HG03442 (cell line): ENCODE results near the gene RRM2.

Source experiments
- ATAC-seq: cut with Tn5 transposase; IDR thresholded peaks from one replicate; pipeline ENCODE4 v1.9.1; 2021; ENCODE audit warnings: mild to moderate bottlenecking, moderate library complexity; ENCODE audit not compliant: unreplicated experiment

The RRM2 gene

DNA sequence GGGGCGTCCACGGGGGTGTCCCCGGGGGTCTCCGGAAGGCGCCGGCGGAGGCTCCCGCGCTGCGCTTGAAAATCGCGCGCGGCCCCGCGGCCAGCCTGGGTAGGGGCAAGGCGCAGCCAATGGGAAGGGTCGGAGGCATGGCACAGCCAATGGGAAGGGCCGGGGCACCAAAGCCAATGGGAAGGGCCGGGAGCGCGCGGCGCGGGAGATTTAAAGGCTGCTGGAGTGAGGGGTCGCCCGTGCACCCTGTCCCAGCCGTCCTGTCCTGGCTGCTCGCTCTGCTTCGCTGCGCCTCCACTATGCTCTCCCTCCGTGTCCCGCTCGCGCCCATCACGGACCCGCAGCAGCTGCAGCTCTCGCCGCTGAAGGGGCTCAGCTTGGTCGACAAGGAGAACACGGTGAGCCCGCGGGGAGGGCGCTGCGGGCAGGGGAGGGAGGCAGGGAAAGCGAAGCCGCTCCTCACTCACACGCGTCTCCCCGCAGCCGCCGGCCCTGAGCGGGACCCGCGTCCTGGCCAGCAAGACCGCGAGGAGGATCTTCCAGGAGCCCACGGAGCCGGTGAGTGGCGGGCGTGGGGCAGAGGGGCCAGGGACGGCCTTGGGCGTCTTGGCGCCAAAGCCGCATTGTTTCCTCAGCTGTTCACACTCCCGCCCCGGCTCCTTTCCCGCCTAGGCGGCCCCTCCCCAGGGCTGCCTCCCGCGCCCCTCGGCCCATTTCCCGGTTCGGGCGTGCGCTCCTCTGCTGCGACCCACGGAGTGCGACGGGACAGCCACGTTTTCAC is at the start of gene RRM2:
TSS of gene RRM2 (plus strand) at position 240 of the 781 bp plus-strand sequence. CDS start at position 300, 60 bp downstream.
- ATAC-seq = peak; percentile 68

DNA sequence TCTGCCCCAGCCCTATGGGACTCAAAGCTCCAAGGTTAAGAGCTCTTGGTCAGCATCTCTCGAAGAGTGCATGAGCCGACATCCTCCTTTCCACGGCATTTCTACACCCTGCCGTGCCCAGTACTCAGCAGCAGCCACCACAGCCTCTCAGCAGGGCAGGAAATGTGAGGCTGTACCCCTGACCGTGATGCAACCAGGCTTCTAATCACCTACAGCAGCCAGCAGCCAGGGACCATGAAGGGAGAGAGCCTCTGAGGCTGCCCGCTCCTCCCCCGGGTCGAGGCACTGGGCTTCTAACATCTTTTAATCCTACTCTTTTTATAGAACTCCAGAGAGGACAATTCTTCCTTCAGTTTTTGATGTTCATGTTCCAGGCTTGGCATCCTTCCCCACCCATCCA is 48.8 kb upstream of the RRM2 start:
- no peak for ATAC-seq

DNA sequence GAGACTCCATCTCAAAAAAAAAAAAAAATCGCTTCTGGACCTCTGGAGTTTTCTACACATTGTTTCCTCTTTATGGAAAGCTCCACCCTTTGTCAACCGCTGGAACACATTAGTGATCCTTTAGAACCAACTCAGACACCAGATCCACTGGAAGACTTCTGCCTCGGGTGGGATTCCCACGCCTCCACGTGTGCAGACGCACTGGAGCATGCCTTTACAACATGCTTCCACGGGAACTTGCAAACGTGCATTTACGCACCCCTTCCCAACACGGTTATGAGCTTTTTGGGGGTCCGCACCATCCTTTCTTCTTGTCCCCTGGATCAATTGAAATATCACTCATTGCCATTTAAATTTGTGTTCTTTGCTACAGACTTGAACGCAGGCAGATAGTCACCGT is 47.4 kb upstream of the RRM2 start:
- no peak for ATAC-seq

DNA sequence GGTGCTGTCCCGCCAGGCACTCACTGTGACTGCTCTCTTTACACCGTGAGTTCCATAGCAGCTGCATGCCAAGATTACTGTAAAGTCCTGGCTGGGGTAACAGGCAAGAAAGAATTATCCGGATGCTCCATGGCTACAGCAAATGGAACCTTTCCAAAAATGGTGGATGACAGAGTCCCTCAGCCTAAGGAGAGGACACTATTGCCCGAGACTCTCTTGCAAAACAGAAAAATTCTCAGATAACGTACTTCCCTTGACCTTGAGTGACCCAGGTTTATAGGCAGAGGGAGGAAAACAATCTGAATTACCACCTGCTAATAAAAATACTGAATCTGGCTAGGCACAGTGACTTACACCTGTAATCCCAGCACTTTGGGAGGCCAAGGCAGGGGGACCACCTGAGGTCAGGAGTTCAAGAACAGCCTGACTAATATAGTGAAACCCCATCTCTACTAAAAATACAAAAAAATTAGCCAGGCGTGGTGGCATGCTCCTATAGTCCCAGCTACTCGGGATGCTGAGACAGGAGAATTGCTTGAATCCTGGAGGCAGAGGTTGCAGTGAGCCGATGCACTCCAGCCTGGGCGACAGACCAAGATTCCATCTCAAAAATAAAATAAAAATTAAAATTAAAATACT is 46.8 kb upstream of the RRM2 start:
- no peak for ATAC-seq

DNA sequence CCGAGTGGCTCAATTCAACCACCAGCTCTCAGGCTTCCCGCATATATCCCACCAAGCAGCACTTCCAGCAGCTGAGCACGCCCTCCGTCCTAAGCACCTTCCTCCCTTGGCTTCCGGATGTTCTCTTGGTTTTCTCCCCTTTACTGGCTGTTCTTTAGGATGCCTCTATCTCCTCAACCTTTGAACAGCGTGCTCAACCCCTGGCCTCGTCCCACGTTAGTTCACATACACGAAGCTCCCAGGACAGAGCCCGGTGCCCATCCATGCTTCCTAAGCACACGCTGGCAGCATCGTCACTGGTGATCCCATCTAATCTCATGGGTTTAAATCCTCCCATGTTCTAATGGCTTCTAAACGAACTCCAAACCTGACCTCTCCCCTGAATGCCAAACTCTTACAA is 46.0 kb upstream of the RRM2 start:
- ATAC-seq = no peak

DNA sequence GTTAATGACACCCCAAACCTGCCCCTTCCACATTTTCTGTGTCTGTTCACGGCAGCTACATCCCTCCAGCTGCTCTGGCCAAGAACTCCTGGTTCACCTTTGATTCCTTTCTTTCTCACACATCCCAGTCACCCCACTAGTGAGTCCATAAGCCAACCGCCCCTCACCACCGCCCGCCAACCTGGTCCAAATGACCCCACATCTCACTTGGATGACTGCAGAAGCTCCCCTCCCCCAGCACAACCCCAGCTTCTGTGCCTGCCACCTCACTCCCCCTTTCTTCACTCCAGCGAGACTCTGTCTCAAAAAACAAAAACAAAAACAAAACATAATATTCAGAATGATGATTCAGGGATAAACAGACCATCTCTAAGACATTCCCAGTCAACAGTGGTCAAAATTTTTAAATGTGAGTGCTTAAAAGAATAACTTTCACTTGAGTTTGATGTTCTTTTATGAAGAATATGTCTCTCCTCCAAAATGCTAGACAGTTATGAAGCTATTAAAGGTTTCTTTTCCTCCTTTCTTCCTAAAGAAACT is 45.5 kb upstream of the RRM2 start:
- ATAC-seq = no peak

DNA sequence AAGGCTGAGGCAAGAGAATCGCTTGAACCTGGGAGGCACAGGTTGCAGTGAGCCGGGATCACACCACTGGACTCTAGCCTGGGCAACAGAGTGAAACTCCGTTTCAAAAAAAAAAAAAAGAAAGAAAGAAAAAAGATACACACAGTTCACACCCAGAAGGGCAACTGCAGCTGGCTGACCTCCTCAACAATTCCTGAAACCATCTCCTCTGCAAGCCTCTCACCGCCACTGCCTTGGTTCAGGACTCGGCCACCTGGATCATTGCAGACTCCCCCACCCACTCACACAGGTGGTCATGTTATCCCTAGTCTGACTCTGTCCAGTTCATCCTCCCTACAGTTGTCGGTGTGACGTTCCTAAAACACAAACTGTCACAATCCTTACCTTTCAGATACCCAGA is 44.5 kb upstream of the RRM2 start:
- no peak for ATAC-seq

DNA sequence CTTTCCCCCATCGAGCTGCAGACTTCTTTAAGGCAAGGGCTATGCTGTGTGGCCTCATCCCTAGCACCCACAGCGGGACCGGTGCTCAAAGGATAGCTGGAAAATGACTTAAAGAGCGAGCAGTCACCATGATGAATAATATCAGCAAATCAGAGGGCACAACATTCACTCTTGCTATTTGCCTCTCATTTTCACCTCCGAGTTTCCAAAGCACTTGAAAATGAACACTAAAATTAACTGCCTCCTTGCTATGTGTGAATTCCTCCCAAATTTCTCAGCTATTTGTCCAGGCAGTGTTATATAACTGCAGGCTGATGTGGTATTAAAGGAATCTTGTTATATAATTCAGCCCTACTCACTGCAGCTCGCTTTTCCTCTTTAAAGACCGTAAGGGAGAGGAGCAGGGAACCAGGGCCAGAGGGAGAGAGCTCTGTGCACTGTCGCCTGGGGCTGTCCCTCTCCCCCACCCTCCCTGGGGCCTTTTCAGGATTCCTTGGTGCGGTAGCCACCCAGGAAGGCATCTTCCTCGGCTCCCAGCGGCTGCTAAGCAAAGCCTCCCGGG is 43.8 kb upstream of the RRM2 start:
- no peak for ATAC-seq

DNA sequence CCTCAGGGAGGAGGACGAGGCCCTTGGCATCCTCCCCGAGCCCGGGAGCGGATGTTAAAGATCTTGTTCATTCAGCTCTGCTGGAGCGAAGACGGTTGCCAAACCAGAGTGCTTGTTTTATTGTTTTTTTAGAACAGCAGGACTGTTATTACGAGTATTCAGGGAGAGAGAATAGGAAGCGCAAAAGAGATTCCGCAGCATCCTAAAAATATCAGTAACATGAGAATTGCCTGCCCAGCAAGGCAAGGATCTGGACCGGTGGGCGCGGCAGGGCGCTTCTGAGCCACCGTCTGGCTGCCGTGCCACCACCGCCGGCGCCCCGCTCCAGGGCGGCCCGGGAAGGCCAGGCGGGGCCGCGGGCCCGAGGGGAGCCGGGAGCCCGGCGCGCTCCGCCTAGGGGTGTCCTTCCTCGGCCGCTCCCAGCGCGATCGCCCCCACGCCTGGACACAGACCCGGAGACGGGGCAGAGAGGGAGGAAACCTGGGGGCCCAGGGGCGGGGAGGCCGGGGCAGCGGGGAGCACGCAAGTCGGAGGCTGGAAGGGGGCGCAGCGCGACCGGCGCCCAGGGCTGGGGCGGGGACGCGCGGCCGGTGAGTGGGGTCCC is 43.2 kb upstream of the RRM2 start:
- peak; percentile 22 for ATAC-seq

DNA sequence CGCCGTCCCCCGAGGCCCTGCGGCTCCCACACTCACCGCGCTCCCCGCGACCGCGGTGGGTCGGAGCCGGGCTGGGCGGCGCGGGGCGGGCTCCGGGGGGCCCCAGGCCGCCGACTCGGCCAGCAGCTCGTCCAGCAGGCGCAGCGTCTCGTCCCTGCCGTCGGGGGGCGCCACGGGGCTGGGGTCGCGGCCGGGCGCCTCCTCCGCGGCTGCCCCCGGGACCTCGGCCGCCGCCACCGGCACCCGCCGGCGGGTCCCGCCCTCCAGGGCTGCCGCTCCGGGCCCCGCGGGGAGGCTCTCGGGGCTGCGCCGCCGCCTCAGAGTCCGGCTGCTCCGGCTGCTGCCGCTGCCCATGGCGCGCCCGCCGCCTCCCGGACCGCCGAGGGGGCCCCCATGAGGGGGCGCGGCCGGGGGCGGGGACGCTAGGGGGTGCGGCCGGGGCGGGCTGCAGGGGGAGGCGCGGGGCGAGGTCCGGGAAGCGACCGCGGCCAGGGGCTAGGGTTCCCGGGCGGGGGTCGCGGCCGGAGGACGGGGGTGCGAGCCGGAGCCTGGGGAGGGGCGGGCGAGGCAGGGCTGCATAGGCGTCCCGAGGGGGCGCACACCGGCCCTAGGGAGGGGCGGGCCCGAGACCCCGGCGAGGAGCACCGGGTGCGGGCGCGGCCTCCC is 42.5 kb upstream of the RRM2 start, which contains the start of gene CYS1:
TSS of gene CYS1 (minus strand) at position 542 of the 666 bp plus-strand sequence. CDS start at position 354, 188 bp downstream.
- ATAC-seq = peak; percentile 31

DNA sequence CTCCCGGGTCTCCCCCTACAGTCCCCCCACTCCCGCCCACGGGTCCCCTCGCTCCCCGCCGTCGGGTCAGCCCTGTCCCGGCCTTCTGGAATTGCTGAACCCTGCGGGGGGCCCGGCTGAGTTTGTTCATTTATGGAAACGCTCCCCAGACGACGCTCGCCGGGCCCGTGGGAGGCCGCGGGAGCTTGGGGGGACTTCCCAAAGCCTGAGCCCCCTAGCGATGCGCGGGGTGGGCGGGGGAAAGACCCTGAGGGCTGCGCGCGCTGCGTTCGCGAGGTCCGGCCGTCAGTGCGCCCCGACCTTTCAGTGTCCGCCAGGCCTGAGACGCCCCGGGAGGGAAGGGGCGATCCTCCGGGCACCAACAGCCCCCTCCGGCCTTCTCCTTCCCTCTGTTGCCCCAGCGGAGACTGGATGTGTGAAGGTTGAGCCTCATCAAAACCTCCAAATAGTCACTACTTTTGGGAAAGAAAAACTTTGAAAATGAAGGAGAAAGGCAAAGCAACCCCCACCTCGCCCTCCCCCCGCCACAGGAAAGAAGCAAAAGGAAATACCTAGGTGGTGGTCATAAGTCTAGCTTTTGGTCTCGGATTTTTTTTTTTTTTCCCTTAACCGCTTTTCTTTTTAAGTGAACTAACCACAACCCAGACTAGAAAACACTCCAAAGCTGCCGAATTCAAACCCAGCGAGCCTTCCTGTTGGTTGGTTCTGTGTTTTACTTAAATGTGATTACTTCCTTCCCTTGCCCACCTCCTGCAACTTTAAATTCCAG is 41.8 kb upstream of the RRM2 start:
- ATAC-seq = no peak

DNA sequence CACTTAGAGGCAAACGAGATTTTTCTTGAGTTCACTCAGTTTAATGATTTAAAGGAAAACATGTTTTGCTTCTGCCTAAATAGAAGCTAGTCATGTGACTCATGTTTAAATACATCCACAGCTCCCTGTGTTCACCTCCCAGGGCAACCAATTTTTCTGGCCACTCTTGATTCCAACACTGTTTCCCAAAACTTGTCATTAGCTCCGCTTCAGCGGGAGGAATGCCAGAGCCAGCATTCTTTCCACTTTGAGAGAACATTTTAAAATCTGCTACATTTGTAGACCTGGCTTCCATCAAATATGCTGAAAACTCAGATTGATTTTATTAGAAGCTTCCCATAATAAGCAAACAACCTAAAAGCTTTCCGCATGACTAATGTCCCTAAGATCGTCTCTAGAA is 39.5 kb upstream of the RRM2 start:
- no peak for ATAC-seq

DNA sequence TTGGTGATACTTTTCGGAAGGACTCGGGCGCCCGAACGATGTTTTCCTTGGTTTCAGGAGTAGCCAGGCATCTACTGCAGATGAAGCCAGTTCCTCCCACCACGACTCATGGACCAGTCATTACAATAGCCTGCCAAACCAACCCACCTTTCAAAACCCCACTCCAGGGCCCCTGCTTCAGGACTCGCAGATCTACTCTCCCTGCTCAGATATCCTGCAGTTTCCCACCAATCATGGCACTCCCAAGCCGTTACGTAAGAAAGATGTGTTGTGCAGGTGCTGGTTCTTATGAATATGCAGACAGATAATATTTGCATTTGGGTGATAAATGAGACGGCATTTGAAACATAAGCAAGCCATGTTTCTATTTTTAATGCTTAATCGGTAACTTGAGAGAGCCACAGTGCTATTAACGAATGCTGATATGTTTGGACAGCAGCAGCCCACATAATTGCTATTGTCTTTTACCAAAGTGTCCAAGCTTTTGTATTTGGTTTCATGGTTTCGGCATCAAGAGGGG is 38.8 kb upstream of the RRM2 start:
- ATAC-seq = no peak

DNA sequence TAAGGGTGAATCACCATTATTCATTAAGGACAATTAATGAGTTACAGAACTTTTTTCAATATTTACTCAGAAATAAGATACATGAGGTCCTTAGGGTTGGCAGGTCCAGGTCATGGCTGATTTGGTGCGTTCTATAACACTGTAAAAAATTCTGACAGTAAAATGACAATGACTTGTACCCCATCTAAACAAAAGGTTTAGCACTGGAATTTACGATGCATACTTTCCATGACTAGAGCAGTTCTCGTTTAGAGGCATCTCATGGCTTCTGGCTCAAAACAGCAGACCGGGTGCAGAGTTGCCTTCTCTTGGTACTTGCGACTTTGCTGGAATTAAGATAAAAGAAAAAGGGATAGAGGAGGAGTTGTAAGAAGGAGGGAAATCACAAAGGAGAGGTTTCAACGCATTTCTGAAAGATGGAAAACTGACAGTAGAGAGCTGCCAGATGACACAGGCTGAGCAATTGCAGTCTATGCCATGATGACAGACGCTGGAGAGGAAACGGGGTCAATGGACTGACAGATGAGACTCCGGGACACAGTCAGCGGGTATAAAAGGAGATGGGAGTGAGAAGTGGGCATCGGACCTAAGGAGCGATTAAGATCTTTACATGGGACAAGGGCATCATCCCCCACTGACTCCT is 38.2 kb upstream of the RRM2 start:
- ATAC-seq = no peak

DNA sequence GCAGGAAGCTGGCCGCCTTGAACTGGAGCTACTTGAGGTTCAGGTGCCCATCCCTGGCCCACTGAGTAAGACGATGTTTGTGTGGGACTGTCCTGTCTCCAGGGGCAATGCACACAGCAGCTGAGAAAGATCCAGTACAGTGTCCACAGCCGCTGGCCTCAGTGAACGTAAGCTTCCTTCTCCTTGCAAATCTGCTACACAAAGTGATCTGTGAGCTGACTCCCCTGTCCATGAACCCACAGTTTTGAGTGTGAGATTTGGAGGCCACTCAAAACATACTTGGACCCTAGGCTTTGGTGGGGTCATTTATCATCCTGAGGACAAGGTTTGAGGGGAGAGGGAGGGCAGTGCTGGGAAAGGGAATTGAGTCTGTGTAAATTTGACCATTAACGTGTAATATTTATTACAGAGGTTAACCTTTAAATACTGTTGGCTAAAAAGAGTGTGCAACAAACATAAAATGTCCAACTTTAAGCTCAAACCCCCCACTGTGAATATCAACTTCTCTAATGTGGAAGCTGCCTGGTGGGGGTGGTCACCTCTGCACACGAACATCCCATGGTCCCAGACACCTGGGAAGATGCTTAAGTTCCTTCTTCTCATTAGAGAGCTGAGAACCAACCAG is 37.4 kb upstream of the RRM2 start:
- no peak for ATAC-seq

DNA sequence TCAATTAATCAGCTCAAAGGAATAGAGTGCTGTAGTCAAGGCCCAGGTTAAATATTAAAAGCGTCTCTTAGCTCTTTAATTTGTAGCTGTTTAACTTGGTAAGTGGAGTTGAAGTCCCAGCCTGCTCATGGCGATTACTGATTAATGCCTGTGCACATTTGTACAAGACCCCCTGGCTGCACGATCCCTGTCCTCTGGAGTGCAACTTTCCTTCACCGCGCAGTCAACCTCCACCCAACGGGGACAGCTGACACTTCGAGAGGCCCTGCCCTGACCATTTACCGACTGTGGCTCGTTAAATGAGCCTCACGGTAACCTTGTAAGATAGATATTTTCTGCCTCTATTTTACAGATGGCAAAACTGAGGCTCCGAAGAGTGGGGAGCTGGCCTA is 36.9 kb upstream of the RRM2 start:
- no peak for ATAC-seq

DNA sequence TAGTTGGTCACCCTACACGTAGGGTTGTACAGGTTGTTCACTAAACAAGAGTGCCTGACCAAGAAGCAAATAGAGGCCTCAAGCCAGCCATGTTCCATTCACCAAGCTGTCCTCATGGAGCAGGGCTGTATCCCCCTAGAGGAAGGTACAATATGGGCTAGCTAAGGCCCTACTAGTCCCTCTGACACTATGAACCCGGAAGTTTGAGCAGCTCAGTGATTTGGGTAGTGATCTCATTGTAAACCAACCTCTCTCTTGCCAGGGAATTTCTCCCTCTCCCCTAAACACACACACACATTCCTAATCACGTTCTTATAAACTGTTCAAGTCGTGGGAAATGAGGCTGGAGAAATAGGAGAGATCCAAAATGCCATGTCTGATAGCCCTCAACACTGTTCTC is 35.6 kb upstream of the RRM2 start:
- ATAC-seq = no peak

DNA sequence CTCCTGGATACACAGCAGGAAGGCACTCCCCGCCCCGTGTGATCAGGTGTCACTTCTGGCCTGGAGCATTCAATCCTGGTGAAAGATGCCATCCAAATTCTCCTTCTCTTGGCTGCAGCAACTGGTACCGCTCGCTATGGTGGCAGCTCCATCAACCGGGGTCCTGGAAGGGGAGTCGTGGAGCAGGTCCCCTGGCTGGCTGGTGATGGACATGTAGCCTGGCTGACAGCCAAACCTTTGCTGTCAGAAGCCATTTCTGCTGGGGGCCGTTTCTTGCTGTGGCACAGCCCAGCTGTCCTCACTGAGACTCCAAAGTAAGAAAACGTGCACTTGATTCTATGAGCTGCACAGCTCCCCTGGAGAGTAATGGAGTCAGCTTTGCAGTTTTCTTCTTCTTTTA is 35.2 kb upstream of the RRM2 start:
- no peak for ATAC-seq

DNA sequence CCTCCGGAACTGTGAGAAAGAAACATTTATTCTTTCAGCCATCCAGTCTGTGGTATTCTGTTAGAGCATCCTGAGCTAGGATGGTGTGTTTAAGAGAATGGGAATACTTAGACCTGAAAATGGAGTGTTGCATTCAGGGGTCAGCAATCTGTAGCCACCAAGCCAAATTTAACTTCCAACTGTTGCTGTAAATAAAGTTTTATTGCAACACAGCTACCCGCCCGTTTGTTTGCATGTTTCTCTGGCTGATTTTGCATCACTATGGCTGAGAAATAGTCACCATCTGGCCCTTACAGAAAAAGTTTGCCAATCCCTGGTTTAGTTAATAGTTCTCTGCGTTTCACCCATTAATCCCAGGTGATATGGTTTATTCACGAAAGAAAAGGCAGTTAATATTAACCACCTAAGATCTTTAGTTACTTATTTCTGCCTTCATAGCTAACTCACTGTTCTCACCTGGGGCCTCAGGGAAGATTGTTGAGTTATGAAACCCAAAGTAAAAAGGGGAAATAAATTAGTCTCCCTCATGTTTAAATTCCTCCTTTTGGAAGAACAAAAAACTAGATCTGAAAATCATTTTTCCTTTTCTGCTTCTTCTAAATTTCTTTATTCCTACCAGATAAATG is 32.9 kb upstream of the RRM2 start:
- no peak for ATAC-seq
